ENCODE data around the gene AGAP2. TPM values are rescaled to one million over a fixed set of nuclear protein-coding genes. Genes with fewer than 3 reads are reported as not detected.

Gene AGAP2
- total and polyA plus RNA-seq, 2 of the 13 experiments (the other 11 are each of a cell fraction or from before 2014, with no cell fraction given), result 0.38 to 0.45 TPM

DNA sequence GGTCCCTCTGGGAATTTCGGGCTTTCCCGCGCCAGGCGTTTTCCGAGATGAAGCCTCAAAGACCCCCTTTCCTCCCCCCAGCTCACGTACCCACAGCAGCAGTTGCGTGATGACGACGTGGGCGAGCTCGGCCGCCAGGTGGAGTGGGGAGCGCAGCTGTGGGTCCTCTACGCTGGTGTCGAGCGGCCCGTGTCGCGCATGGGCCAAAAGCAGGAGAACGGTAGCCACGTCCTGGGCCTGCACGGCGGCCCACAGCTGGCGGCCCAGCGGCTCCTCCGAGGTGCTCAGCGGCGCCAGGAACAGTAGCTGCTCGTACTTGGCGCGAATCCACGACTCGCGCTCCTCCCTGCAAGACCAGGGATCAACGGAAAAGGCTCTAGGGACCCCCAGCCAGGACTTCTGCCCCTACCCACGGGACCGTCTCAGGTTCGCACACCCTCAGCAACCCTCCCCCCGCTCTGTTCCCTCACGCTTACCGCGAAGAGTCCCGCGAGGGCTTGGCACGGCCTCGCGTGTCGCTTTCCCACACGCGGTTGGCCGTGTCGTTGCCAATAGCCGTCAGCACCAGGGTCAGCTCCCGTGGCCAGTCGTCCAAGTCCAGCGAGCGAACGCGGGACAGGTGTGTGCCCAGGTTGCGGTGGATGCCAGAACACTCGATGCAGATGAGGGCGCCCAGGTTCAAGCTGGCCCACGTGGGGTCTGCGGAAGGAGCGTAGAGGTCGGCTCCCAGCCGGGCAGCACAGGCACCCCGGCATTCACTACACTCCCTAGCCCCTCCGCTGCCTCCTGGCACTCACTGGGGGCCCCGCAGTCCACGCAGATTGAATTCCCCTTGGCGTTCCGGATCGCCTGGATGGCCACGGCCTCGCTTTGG lies 11.4 kb downstream of the AGAP2 start (continued):
- peak; percentile 0; the same call in 1 of the 2 replicates for TF ChIP-seq MYC (CRISPR knock-in tag; IDR thresholded peaks at IDR 0.05; ENCODE audit: borderline replicate concordance)
- TF ChIP-seq ZNF562 (CRISPR knock-in tag; IDR thresholded peaks at IDR 0.05; ENCODE audit: borderline replicate concordance), result no peak
- TF ChIP-seq, protein P1, sequence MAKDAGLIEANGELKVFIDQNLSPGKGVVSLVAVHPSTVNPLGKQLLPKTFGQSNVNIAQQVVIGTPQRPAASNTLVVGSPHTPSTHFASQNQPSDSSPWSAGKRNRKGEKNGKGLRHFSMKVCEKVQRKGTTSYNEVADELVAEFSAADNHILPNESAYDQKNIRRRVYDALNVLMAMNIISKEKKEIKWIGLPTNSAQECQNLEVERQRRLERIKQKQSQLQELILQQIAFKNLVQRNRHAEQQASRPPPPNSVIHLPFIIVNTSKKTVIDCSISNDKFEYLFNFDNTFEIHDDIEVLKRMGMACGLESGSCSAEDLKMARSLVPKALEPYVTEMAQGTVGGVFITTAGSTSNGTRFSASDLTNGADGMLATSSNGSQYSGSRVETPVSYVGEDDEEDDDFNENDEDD (CRISPR knock-in tag; IDR thresholded peaks at IDR 0.05; ENCODE audit: borderline replicate concordance), result no peak
- no peak for TF ChIP-seq HNRNPH1 (optimal IDR thresholded peaks at IDR 0.05; ENCODE audit: low read depth, low read length)
- TF ChIP-seq, protein P2, sequence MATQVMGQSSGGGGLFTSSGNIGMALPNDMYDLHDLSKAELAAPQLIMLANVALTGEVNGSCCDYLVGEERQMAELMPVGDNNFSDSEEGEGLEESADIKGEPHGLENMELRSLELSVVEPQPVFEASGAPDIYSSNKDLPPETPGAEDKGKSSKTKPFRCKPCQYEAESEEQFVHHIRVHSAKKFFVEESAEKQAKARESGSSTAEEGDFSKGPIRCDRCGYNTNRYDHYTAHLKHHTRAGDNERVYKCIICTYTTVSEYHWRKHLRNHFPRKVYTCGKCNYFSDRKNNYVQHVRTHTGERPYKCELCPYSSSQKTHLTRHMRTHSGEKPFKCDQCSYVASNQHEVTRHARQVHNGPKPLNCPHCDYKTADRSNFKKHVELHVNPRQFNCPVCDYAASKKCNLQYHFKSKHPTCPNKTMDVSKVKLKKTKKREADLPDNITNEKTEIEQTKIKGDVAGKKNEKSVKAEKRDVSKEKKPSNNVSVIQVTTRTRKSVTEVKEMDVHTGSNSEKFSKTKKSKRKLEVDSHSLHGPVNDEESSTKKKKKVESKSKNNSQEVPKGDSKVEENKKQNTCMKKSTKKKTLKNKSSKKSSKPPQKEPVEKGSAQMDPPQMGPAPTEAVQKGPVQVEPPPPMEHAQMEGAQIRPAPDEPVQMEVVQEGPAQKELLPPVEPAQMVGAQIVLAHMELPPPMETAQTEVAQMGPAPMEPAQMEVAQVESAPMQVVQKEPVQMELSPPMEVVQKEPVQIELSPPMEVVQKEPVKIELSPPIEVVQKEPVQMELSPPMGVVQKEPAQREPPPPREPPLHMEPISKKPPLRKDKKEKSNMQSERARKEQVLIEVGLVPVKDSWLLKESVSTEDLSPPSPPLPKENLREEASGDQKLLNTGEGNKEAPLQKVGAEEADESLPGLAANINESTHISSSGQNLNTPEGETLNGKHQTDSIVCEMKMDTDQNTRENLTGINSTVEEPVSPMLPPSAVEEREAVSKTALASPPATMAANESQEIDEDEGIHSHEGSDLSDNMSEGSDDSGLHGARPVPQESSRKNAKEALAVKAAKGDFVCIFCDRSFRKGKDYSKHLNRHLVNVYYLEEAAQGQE (IDR thresholded peaks at IDR 0.05; ENCODE audit: borderline replicate concordance in 1 of 2, low read depth in 1 of 2, low read length in 2 of 2), result peak; percentile 74 to 88
- no peak for TF ChIP-seq FOSL2 (CRISPR knock-in tag; IDR thresholded peaks at IDR 0.05)
- no peak for TF ChIP-seq RCOR2 (CRISPR knock-in tag; IDR thresholded peaks at IDR 0.05)
- TF ChIP-seq, protein P3, sequence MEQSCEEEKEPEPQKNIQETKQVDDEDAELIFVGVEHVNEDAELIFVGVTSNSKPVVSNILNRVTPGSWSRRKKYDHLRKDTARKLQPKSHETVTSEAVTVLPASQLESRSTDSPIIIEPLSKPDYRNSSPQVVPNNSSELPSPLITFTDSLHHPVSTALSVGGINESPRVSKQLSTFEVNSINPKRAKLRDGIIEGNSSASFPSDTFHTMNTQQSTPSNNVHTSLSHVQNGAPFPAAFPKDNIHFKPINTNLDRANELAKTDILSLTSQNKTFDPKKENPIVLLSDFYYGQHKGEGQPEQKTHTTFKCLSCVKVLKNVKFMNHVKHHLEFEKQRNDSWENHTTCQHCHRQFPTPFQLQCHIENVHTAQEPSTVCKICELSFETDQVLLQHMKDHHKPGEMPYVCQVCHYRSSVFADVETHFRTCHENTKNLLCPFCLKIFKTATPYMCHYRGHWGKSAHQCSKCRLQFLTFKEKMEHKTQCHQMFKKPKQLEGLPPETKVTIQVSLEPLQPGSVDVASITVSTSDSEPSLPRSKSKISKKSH (CRISPR knock-in tag; IDR thresholded peaks at IDR 0.05; ENCODE audit: borderline replicate concordance), result no peak
- TF ChIP-seq CBX1 (IDR thresholded peaks at IDR 0.05; ENCODE audit: low read depth), result no peak
- 0 out of 2 replicates have a peak, but pooled peaks have one; percentile 2 for TF ChIP-seq TOPORS (CRISPR knock-in tag; IDR thresholded peaks at IDR 0.05)
- no peak for TF ChIP-seq RFXAP (CRISPR knock-in tag; IDR thresholded peaks at IDR 0.05; ENCODE audit: borderline replicate concordance)
- no peak for TF ChIP-seq KDM1A (CRISPR knock-in tag; IDR thresholded peaks at IDR 0.05)
- TF ChIP-seq ARHGAP35 (CRISPR knock-in tag; IDR thresholded peaks at IDR 0.05; ENCODE audit: borderline replicate concordance), result no peak
- TF ChIP-seq ZNF460 (CRISPR knock-in tag; IDR thresholded peaks at IDR 0.05; ENCODE audit: borderline replicate concordance), result no peak
- 0 out of 2 replicates have a peak, but pooled peaks have one; percentile 44 for TF ChIP-seq ZNF547 (CRISPR knock-in tag; IDR thresholded peaks at IDR 0.05)
- TF ChIP-seq POLR2AphosphoS5 (IDR thresholded peaks at IDR 0.05; ENCODE audit: low read depth, low read length), result no peak
- no peak for TF ChIP-seq KLF15 (CRISPR knock-in tag; IDR thresholded peaks at IDR 0.05; ENCODE audit: borderline replicate concordance)
- TF ChIP-seq TAF15 (IDR thresholded peaks at IDR 0.05; ENCODE audit: low read depth, low read length, poor library complexity, severe bottlenecking), result no peak
- no peak for TF ChIP-seq ZNF20 (CRISPR knock-in tag; IDR thresholded peaks at IDR 0.05)
